ENCODE data around the gene DLGAP1. TPM values are rescaled to one million over a fixed set of nuclear protein-coding genes. Genes with fewer than 3 reads are reported as not detected.
"Not testable (repeated sequence)": the region's sequence is repeated elsewhere in the genome, so short reads cannot be mapped to it uniquely, and the experiment has no call there.

DLGAP1 gene
- total RNA-seq, 3 donors from 2014 or later (not counting 1 experiment from before 2014, with no cell fraction given): not detected

GRCh38 chr18:3608488-3608887 lies 846.6 kb downstream of the DLGAP1 start:
- TF ChIP-seq CTCF (IDR thresholded peaks at IDR 0.05): no peak
- no peaks in the 10 kb centered on the region for H3K9me3 ChIP-seq (ENCODE audit: control insufficient read depth, insufficient read depth, low read length)
- Mint-ChIP-seq H3K27me3 (ENCODE audit: low read depth in 2 of 2) (no peaks in the 10 kb centered on the region), H3K4me1 (no peaks in the 10 kb centered on the region), H3K36me3 (no peaks in the 10 kb centered on the region), H3K9me3 (no peaks in the 10 kb centered on the region), H3K4me3 (no peak overlapping the region), H3K27ac (peak overlapping the region in 1 of 2 donors; percentile 6)
- intact Hi-C loops (cut with micrococcal nuclease): no loop called here
- WGBS (ENCODE audit: insufficient coverage): 93% methylated on average over 4 of the region's 4 CpGs
- H3K27ac ChIP-seq (ENCODE audit: low read length): no peak overlapping the region
- no peak for ATAC-seq
- H3K4me1 ChIP-seq (ENCODE audit: control insufficient read depth, insufficient read depth, low read length): peaks cover 22% of the 10 kb centered on the region
- no peaks in the 10 kb centered on the region for H3K36me3 ChIP-seq (ENCODE audit: control insufficient read depth, insufficient read depth, low read length)
- DNase-seq: no peak
- no peaks in the 10 kb centered on the region for H3K27me3 ChIP-seq (ENCODE audit: control insufficient read depth, insufficient read depth, low read length)
- no peak overlapping the region for H3K4me3 ChIP-seq (ENCODE audit: low read length)

GRCh38 chr18:3608099-3608453 lies 847.0 kb downstream of the DLGAP1 start:
- H3K36me3 Mint-ChIP-seq; H3K4me3 Mint-ChIP-seq; intact Hi-C loops (cut with micrococcal nuclease); H3K9me3 Mint-ChIP-seq; H3K27me3 Mint-ChIP-seq (ENCODE audit: low read depth in 2 of 2); H3K4me3 ChIP-seq (ENCODE audit: low read length); ATAC-seq; H3K4me1 Mint-ChIP-seq; H3K27ac ChIP-seq (ENCODE audit: low read length); H3K27me3 ChIP-seq (ENCODE audit: control insufficient read depth, insufficient read depth, low read length); DNase-seq; H3K9me3 ChIP-seq (ENCODE audit: control insufficient read depth, insufficient read depth, low read length); H3K36me3 ChIP-seq (ENCODE audit: control insufficient read depth, insufficient read depth, low read length): not testable (repeated sequence)
- H3K27ac Mint-ChIP-seq: peak overlapping the region in 1 of 2 donors; percentile 6
- WGBS (ENCODE audit: insufficient coverage): 97% methylated on average over 6 of the region's 8 CpGs
- H3K4me1 ChIP-seq (ENCODE audit: control insufficient read depth, insufficient read depth, low read length): peaks cover 26% of the 10 kb centered on the region

- Histone ChIP-seq H3K9me3 (ENCODE audit: control insufficient read depth, insufficient read depth, low read length) (no peaks in the 10 kb centered on the region), H3K36me3 (ENCODE audit: control insufficient read depth, insufficient read depth, low read length) (no peaks in the 10 kb centered on the region), H3K4me1 (ENCODE audit: control insufficient read depth, insufficient read depth, low read length) (peaks cover 30% of the 10 kb centered on the region), H3K27me3 (ENCODE audit: control insufficient read depth, insufficient read depth, low read length) (no peaks in the 10 kb centered on the region), H3K4me3 (ENCODE audit: low read length) (no peak overlapping the region), H3K27ac (ENCODE audit: low read length) (no peak overlapping the region)
- Mint-ChIP-seq H3K4me1 (no peaks in the 10 kb centered on the region), H3K36me3 (no peaks in the 10 kb centered on the region), H3K9me3 (no peaks in the 10 kb centered on the region), H3K4me3 (no peak overlapping the region), H3K27me3 (ENCODE audit: low read depth in 2 of 2) (no peaks in the 10 kb centered on the region), H3K27ac (no peak overlapping the region)
- DNase-seq (no peak), ATAC-seq (no peak)
- intact Hi-C loops (cut with micrococcal nuclease): no loop called here
- 99% methylated on average over 5 of the region's 8 CpGs for WGBS (ENCODE audit: insufficient coverage)
- no peak for TF ChIP-seq CTCF (IDR thresholded peaks at IDR 0.05)
Measured at GRCh38 chr18:3607309-3608098, 847.6 kb downstream of the DLGAP1 start.

GRCh38 chr18:3606863-3607262 lies 848.2 kb downstream of the DLGAP1 start:
- ATAC-seq; H3K4me3 ChIP-seq (ENCODE audit: low read length); H3K9me3 ChIP-seq (ENCODE audit: control insufficient read depth, insufficient read depth, low read length); DNase-seq; H3K27me3 Mint-ChIP-seq (ENCODE audit: low read depth in 2 of 2); H3K9me3 Mint-ChIP-seq; H3K4me1 Mint-ChIP-seq; intact Hi-C loops (cut with micrococcal nuclease); H3K36me3 ChIP-seq (ENCODE audit: control insufficient read depth, insufficient read depth, low read length); H3K27ac Mint-ChIP-seq; H3K27me3 ChIP-seq (ENCODE audit: control insufficient read depth, insufficient read depth, low read length); H3K36me3 Mint-ChIP-seq; H3K4me3 Mint-ChIP-seq: not testable (repeated sequence)
- 87% methylated on average over 9 of the region's 10 CpGs for WGBS (ENCODE audit: insufficient coverage)
- peak overlapping the region; percentile 89 for H3K27ac ChIP-seq (ENCODE audit: low read length)
- H3K4me1 ChIP-seq (ENCODE audit: control insufficient read depth, insufficient read depth, low read length): peaks cover 33% of the 10 kb centered on the region
